Measurements from ENCODE around the gene TPSG1.
A peak's percentile ranks its signal among the peaks of the same experiment; 100 is the strongest.
"Not testable (repeated sequence)": the region's sequence is repeated elsewhere in the genome, so short reads cannot be mapped to it uniquely, and the experiment has no call there.

TPSG1 gene

GRCh38 chr16:1193143-1193824, 31.8 kb downstream of the TPSG1 start:
- no peak for FAIRE-seq
- no peak for DNase-seq (ENCODE audit: insufficient read length, low spot score)
- TF ChIP-seq POU2F2 (IDR thresholded peaks at IDR 0.05; ENCODE audit: low read depth, low read length) (no peak), POLR2A (IDR thresholded peaks at IDR 0.05; ENCODE audit: low read depth, low read length) (no peak), SPI1 (IDR thresholded peaks at IDR 0.05; ENCODE audit: low read depth, low read length) (no peak), TAF1 (IDR thresholded peaks at IDR 0.05; ENCODE audit: low read depth, low read length) (no peak), POLR2AphosphoS5 (IDR thresholded peaks at IDR 0.05; ENCODE audit: low read depth, low read length) (no peak), PAX5 (IDR thresholded peaks at IDR 0.05; ENCODE audit: insufficient read depth, low read length, severe bottlenecking) (no peak)

- no peak for DNase-seq (ENCODE audit: insufficient read length, low spot score)
- TF ChIP-seq POU2F2 (IDR thresholded peaks at IDR 0.05; ENCODE audit: low read depth, low read length) (no peak), PAX5 (IDR thresholded peaks at IDR 0.05; ENCODE audit: insufficient read depth, low read length, severe bottlenecking) (no peak), TAF1 (IDR thresholded peaks at IDR 0.05; ENCODE audit: low read depth, low read length) (no peak), SPI1 (IDR thresholded peaks at IDR 0.05; ENCODE audit: low read depth, low read length) (no peak), POLR2A (IDR thresholded peaks at IDR 0.05; ENCODE audit: low read depth, low read length) (no peak), POLR2AphosphoS5 (IDR thresholded peaks at IDR 0.05; ENCODE audit: low read depth, low read length) (no peak)
- no peak for FAIRE-seq
These were observed 32.5 kb downstream of the TPSG1 start for GRCh38 chr16:1192384-1193073.

- not testable (repeated sequence) for DNase-seq (ENCODE audit: insufficient read length, low spot score); FAIRE-seq
These were observed 34.3 kb downstream of the TPSG1 start for GRCh38 chr16:1190789-1191188.

GRCh38 chr16:1189455-1189854, 35.6 kb downstream of the TPSG1 start:
- DNase-seq (ENCODE audit: insufficient read length, low spot score) (no peak), FAIRE-seq (no peak)
- TF ChIP-seq TAF1 (IDR thresholded peaks at IDR 0.05; ENCODE audit: low read depth, low read length) (no peak), POLR2A (IDR thresholded peaks at IDR 0.05; ENCODE audit: low read depth, low read length) (no peak), POLR2AphosphoS5 (IDR thresholded peaks at IDR 0.05; ENCODE audit: low read depth, low read length) (no peak), PAX5 (IDR thresholded peaks at IDR 0.05; ENCODE audit: insufficient read depth, low read length, severe bottlenecking) (no peak), SPI1 (IDR thresholded peaks at IDR 0.05; ENCODE audit: low read depth, low read length) (no peak), POU2F2 (IDR thresholded peaks at IDR 0.05; ENCODE audit: low read depth, low read length) (no peak)

- FAIRE-seq: no peak
- TF ChIP-seq TAF1 (IDR thresholded peaks at IDR 0.05; ENCODE audit: low read depth, low read length) (no peak), POU2F2 (IDR thresholded peaks at IDR 0.05; ENCODE audit: low read depth, low read length) (no peak)
- peak; percentile 74 for DNase-seq (ENCODE audit: insufficient read length, low spot score)
These were observed 36.5 kb downstream of the TPSG1 start for GRCh38 chr16:1188432-1189189.

- not testable (repeated sequence) for DNase-seq (ENCODE audit: insufficient read length, low spot score); FAIRE-seq
These were observed 39.4 kb downstream of the TPSG1 start for GRCh38 chr16:1185460-1186207.

- TF ChIP-seq SPI1 (IDR thresholded peaks at IDR 0.05; ENCODE audit: low read depth, low read length): no peak
- TF ChIP-seq TAF1 (IDR thresholded peaks at IDR 0.05; ENCODE audit: low read depth, low read length): no peak
- TF ChIP-seq PAX5 (IDR thresholded peaks at IDR 0.05; ENCODE audit: insufficient read depth, low read length, severe bottlenecking): no peak
- TF ChIP-seq POLR2A (IDR thresholded peaks at IDR 0.05; ENCODE audit: low read depth, low read length): no peak
- no peak for TF ChIP-seq POLR2AphosphoS5 (IDR thresholded peaks at IDR 0.05; ENCODE audit: low read depth, low read length)
- TF ChIP-seq POU2F2 (IDR thresholded peaks at IDR 0.05; ENCODE audit: low read depth, low read length): no peak
- FAIRE-seq: no peak
- DNase-seq (ENCODE audit: insufficient read length, low spot score): no peak
These were observed 40.1 kb downstream of the TPSG1 start for GRCh38 chr16:1184980-1185379.

GRCh38 chr16:1184156-1184868, 40.8 kb downstream of the TPSG1 start:
- TF ChIP-seq POLR2AphosphoS5 (IDR thresholded peaks at IDR 0.05; ENCODE audit: low read depth, low read length) (no peak), TAF1 (IDR thresholded peaks at IDR 0.05; ENCODE audit: low read depth, low read length) (no peak), PAX5 (IDR thresholded peaks at IDR 0.05; ENCODE audit: insufficient read depth, low read length, severe bottlenecking) (no peak), POU2F2 (IDR thresholded peaks at IDR 0.05; ENCODE audit: low read depth, low read length) (no peak), SPI1 (IDR thresholded peaks at IDR 0.05; ENCODE audit: low read depth, low read length) (no peak), POLR2A (IDR thresholded peaks at IDR 0.05; ENCODE audit: low read depth, low read length) (no peak)
- FAIRE-seq (no peak), DNase-seq (ENCODE audit: insufficient read length, low spot score) (no peak)

All from GM12891 (cell line).